SK-N-SH treated with all-trans-retinoic acid at 6 μM for 48 hours (cell line): Measurements from ENCODE around the gene FER.

Experiments used
- OSR1 ChIP-seq: fragments of 250-450 bp; sonication (Bioruptor Pico); IDR thresholded peaks from 2 replicates; pipeline ENCODE4 v1.8.0; 2022; ENCODE audit warnings: moderate library complexity, mild to moderate bottlenecking, inconsistent platforms
- PATZ1 ChIP-seq: fragments of 250-450 bp; sonication (Bioruptor Pico); IDR thresholded peaks from 2 replicates; pipeline ENCODE4 v1.8.0; 2020; ENCODE audit warnings: mild to moderate bottlenecking, moderate library complexity, borderline replicate concordance
- PPARA ChIP-seq: fragments of 250-450 bp; sonication (Bioruptor Pico); IDR thresholded peaks from 2 replicates; pipeline ENCODE4 v1.5.0; 2020; ENCODE audit warnings: mild to moderate bottlenecking, borderline replicate concordance
- RARB ChIP-seq: fragments of 250-450 bp; sonication (Bioruptor Pico); IDR thresholded peaks from 2 replicates; pipeline ENCODE4 v1.8.0; 2021; ENCODE audit warnings: mild to moderate bottlenecking, moderate library complexity
- TCF4 ChIP-seq: fragments of 250-450 bp; sonication (Bioruptor Pico); IDR thresholded peaks from 2 replicates; pipeline ENCODE4 v1.8.0; 2021; ENCODE audit warnings: mild to moderate bottlenecking, moderate library complexity, borderline replicate concordance
- ZFP30 ChIP-seq: fragments of 450-650 bp; formaldehyde crosslinking; IDR thresholded peaks from 2 replicates; pipeline ENCODE4 v1.5.0; 2022; ENCODE audit warnings: mild to moderate bottlenecking, moderate library complexity
- ZNF70 ChIP-seq: fragments of 450-650 bp; formaldehyde crosslinking; IDR thresholded peaks from 2 replicates; pipeline ENCODE4 v1.5.0; 2020; ENCODE audit warnings: mild to moderate bottlenecking, moderate library complexity
- TF ChIP-seq, protein P1 (sequence below): fragments of 250-450 bp; sonication (Bioruptor Pico); IDR thresholded peaks from 2 replicates; pipeline ENCODE4 v1.8.0; 2021; ENCODE audit warnings: low read depth, mild to moderate bottlenecking, moderate library complexity, borderline replicate concordance
- TF ChIP-seq, protein P2 (sequence below): fragments of 250-450 bp; sonication (Bioruptor Pico); IDR thresholded peaks from 2 replicates; pipeline ENCODE4 v1.5.1; 2020; ENCODE audit warnings: low read depth, mild to moderate bottlenecking, moderate library complexity

DNA sequence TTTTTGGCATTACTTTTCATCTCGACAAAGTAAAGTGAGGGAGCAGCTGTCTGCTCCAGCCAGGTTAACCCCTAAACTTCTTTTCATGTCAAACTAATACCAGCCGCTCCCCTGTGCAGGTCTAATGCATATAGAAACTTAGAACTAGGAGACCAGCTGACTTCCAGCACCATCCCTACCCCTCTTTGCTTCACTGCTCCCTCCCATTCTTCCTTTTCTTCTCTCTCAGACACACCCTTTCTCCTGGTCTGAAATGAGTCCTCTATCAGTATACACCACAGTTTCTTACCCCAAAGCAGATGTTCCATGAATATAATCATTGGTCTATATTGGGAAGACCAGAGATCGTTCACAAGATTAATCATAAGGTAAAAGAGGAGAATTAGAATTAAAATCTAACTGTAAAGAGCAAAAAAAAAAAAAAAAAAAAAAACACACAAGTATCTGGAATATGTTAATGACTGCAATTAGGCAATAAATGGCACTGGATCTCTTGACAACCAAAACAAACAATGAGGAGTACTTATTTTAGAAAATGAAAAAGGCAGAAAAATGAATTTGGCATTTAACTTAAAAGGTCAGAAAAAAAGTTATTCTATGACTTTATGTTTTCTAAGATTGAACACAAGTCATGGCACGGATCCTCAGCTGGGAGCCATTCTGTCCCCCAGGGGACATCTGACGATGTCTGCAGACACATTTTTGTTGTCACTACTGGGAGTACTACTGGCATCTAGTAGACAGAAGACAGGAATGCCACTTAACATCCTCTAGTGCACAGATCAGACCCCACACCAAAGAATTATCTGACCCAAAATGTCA is 452.3 kb downstream of the FER start:
- TF ChIP-seq ZNF70 = no peak
- TF ChIP-seq, protein P1, sequence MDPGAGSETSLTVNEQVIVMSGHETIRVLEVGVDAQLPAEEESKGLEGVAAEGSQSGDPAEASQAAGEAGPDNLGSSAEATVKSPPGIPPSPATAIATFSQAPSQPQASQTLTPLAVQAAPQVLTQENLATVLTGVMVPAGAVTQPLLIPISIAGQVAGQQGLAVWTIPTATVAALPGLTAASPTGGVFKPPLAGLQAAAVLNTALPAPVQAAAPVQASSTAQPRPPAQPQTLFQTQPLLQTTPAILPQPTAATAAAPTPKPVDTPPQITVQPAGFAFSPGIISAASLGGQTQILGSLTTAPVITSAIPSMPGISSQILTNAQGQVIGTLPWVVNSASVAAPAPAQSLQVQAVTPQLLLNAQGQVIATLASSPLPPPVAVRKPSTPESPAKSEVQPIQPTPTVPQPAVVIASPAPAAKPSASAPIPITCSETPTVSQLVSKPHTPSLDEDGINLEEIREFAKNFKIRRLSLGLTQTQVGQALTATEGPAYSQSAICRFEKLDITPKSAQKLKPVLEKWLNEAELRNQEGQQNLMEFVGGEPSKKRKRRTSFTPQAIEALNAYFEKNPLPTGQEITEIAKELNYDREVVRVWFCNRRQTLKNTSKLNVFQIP (CRISPR knock-in tag) = no peak
- no peak for TF ChIP-seq OSR1
- TF ChIP-seq PPARA (CRISPR knock-in tag) = no peak
- no peak for TF ChIP-seq ZFP30 (CRISPR knock-in tag)
- no peak for TF ChIP-seq TCF4 (CRISPR knock-in tag)
- TF ChIP-seq, protein P2, sequence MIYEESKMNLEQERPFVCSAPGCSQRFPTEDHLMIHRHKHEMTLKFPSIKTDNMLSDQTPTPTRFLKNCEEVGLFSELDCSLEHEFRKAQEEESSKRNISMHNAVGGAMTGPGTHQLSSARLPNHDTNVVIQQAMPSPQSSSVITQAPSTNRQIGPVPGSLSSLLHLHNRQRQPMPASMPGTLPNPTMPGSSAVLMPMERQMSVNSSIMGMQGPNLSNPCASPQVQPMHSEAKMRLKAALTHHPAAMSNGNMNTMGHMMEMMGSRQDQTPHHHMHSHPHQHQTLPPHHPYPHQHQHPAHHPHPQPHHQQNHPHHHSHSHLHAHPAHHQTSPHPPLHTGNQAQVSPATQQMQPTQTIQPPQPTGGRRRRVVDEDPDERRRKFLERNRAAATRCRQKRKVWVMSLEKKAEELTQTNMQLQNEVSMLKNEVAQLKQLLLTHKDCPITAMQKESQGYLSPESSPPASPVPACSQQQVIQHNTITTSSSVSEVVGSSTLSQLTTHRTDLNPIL (CRISPR knock-in tag) = no peak
- TF ChIP-seq PATZ1 (CRISPR knock-in tag) = no peak
- TF ChIP-seq RARB (CRISPR knock-in tag) = no peak
